Prostate gland (tissue), 2 donors: ENCODE measurements around the gene TBC1D30. TPM values are rescaled to one million over a fixed set of nuclear protein-coding genes. Genes with fewer than 3 reads are reported as not detected.

ENCODE experiments used
- DNase-seq: peaks from one replicate; pipeline ENCODE4 v3.0.0-alpha.2; 2019; ENCODE audit warnings: low spot score
- H3K27ac ChIP-seq, 2 donors: fragments of 200-600 bp; sonication (generic); 2 replicates each; pipeline ENCODE4 v1.5.1; 2017 to 2019
- H3K27me3 ChIP-seq: fragments of 200-600 bp; sonication (generic); replicated peaks from 2 replicates; pipeline ENCODE4 v1.5.1; 2019; ENCODE audit not compliant: insufficient read depth
- H3K36me3 ChIP-seq, 2 donors: fragments of 200-600 bp; sonication (generic); 1 replicate in 1 of 2; 2 replicates in 1 of 2; pipeline versions ENCODE4 v1.5.1 to v1.8.1; 2017 to 2019
- H3K4me1 ChIP-seq: fragments of 200-600 bp; sonication (generic); replicated peaks from 2 replicates; pipeline ENCODE4 v1.5.1; 2019
- H3K4me3 ChIP-seq, 2 donors: fragments of 200-600 bp; sonication (generic); 2 replicates each; pipeline ENCODE4 v1.5.1; 2017 to 2019
- H3K9me3 ChIP-seq: fragments of 200-600 bp; sonication (generic); 2 replicates; pipeline ENCODE4 v1.5.1; 2017
- POLR2A ChIP-seq: fragments of 450-650 bp; IDR thresholded peaks from one replicate; pipeline ENCODE4 v1.6.1; 2016; ENCODE audit warnings: antibody characterized with exemption, mild to moderate bottlenecking
- POLR2AphosphoS5 ChIP-seq: sonication (generic); formaldehyde crosslinking; IDR thresholded peaks from one replicate; pipeline ENCODE4 v1.6.1; 2017; ENCODE audit warnings: antibody characterized with exemption
- WGBS: methylation state at CpG from one replicate; pipeline ENCODE4 v1.1.5; 2018; 5-methylcytosine and 5-hydroxymethylcytosine counted together
- intact Hi-C: fragments of 100-400 bp; cut with DNase I; formaldehyde crosslinking; loops from one replicate; pipeline ENCODE4 v1.14.2; 2022
- total RNA-seq, 2 donors: library from RNA; depleted of rRNA; stranded (reverse); fragments of >200 nt; gene quantifications; one replicate each; pipeline ENCODE4 v1.1.0, GENCODE V29; 2016
- TF ChIP-seq, protein P1 (sequence below), 4 experiments: fragments of 200-600 bp in 2 of 4; fragments of 450-650 bp in 2 of 4; sonication (generic) in 2 of 4; IDR thresholded peaks; 1 replicate in 3 of 4; 2 replicates in 1 of 4; pipeline ENCODE4 v1.5.1; 2016 to 2019; ENCODE audit warnings: antibody characterized with exemption in 4 of 4, mild to moderate bottlenecking in 2 of 4, moderate library complexity in 2 of 4

TBC1D30 gene
- total RNA-seq, 2 donors from 2014 or later: 17.2 to 19.2 TPM

DNA sequence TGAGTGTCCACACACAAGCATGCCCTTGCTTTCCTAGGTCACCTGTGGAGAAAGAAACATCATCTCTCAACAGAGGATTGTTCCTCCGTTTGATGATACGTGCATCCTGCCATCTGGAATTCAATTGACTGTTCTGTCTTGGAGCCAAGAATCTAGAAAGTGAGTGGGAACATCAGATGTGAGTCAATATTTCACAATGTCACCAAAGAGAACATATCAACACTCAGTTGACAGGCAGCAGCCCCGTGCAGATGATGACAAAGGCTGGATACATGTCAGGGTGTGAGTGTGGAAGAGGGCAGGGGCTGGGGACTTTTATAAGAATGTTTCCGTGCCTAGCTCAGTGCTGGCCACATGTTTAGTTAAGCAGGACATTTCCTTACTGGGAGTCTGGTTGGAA, 76.1 kb downstream of the TBC1D30 start:
- H3K36me3 ChIP-seq: no peaks in the 10 kb centered on the region
- intact Hi-C loops: no loop called here
- no peaks in the 10 kb centered on the region for H3K9me3 ChIP-seq
- no peak for DNase-seq
- H3K4me1 ChIP-seq: no peaks in the 10 kb centered on the region
- H3K4me3 ChIP-seq: no peak overlapping the region
- H3K27ac ChIP-seq: no peak overlapping the region
- H3K27me3 ChIP-seq: no peaks in the 10 kb centered on the region
- TF ChIP-seq, protein P1, sequence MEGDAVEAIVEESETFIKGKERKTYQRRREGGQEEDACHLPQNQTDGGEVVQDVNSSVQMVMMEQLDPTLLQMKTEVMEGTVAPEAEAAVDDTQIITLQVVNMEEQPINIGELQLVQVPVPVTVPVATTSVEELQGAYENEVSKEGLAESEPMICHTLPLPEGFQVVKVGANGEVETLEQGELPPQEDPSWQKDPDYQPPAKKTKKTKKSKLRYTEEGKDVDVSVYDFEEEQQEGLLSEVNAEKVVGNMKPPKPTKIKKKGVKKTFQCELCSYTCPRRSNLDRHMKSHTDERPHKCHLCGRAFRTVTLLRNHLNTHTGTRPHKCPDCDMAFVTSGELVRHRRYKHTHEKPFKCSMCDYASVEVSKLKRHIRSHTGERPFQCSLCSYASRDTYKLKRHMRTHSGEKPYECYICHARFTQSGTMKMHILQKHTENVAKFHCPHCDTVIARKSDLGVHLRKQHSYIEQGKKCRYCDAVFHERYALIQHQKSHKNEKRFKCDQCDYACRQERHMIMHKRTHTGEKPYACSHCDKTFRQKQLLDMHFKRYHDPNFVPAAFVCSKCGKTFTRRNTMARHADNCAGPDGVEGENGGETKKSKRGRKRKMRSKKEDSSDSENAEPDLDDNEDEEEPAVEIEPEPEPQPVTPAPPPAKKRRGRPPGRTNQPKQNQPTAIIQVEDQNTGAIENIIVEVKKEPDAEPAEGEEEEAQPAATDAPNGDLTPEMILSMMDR (IDR thresholded peaks at IDR 0.05): no peak
- TF ChIP-seq POLR2AphosphoS5 (no peak), POLR2A (no peak)
- WGBS: 59% methylated on average over 4 of the region's 4 CpGs

GRCh38 chr12:64903479-64904152, 79.2 kb downstream of the TBC1D30 start:
- DNase-seq: no peak
- intact Hi-C loops: no loop called here
- Histone ChIP-seq H3K27me3 (no peaks in the 10 kb centered on the region), H3K4me1 (no peaks in the 10 kb centered on the region), H3K4me3 (no peak overlapping the region), H3K9me3 (no peaks in the 10 kb centered on the region), H3K27ac (no peak overlapping the region), H3K36me3 (no peaks in the 10 kb centered on the region)
- TF ChIP-seq POLR2A: no peak
- peak; percentile 61 for TF ChIP-seq POLR2AphosphoS5
- TF ChIP-seq, protein P1 (IDR thresholded peaks at IDR 0.05): no peak
- WGBS: 16% methylated on average over 5 of the region's 5 CpGs

- no peak for DNase-seq
- TF ChIP-seq, protein P1 (IDR thresholded peaks at IDR 0.05): no peak
- TF ChIP-seq POLR2A: no peak
- no peak for TF ChIP-seq POLR2AphosphoS5
- H3K36me3 ChIP-seq: no peaks in the 10 kb centered on the region
- WGBS: 97% methylated on average over 3 of the region's 3 CpGs
- intact Hi-C loops: no loop called here
- H3K4me1 ChIP-seq: no peaks in the 10 kb centered on the region
- no peak overlapping the region for H3K27ac ChIP-seq
- no peaks in the 10 kb centered on the region for H3K9me3 ChIP-seq
- H3K4me3 ChIP-seq: no peak overlapping the region
- H3K27me3 ChIP-seq: no peaks in the 10 kb centered on the region
Measured at GRCh38 chr12:64907097-64907496, 82.7 kb downstream of the TBC1D30 start.

GRCh38 chr12:64909124-64909523, 84.7 kb downstream of the TBC1D30 start:
- no peaks in the 10 kb centered on the region for H3K9me3 ChIP-seq
- TF ChIP-seq, protein P1 (IDR thresholded peaks at IDR 0.05): no peak
- TF ChIP-seq POLR2AphosphoS5 (no peak), POLR2A (no peak)

GRCh38 chr12:64911081-64911480, 86.6 kb downstream of the TBC1D30 start:
- 53% methylated on average over 3 of the region's 3 CpGs for WGBS

More at GRCh38 chr12:64909124-64909523, 84.7 kb downstream of the TBC1D30 start:
- H3K36me3 ChIP-seq: no peaks in the 10 kb centered on the region
- intact Hi-C loops: no loop called here
- H3K27me3 ChIP-seq: no peaks in the 10 kb centered on the region
- no peaks in the 10 kb centered on the region for H3K4me1 ChIP-seq
- no peak overlapping the region for H3K4me3 ChIP-seq
- 45% methylated on average over 6 of the region's 6 CpGs for WGBS
- H3K27ac ChIP-seq: no peak overlapping the region
- DNase-seq: no peak

More at GRCh38 chr12:64911081-64911480, 86.6 kb downstream of the TBC1D30 start:
- TF ChIP-seq POLR2AphosphoS5 (no peak), POLR2A (no peak)
- TF ChIP-seq, protein P1 (IDR thresholded peaks at IDR 0.05): no peak
- Histone ChIP-seq H3K9me3 (no peaks in the 10 kb centered on the region), H3K27ac (no peak overlapping the region), H3K27me3 (no peaks in the 10 kb centered on the region), H3K4me1 (no peaks in the 10 kb centered on the region), H3K36me3 (no peaks in the 10 kb centered on the region), H3K4me3 (no peak overlapping the region)
- intact Hi-C loops: no loop called here
- no peak for DNase-seq
